CD4-positive, alpha-beta T cell treated with Interleukin-1 beta for 1 hour (primary cell): ENCODE measurements around the gene ZSCAN29.
"Not testable (repeated sequence)": the region's sequence is repeated elsewhere in the genome, so short reads cannot be mapped to it uniquely, and the experiment has no call there.

Experiments
- DNase-seq, 2 donors: peaks; one replicate each; pipeline ENCODE4 v3.0.0-alpha.2; 2020 to 2022

Gene ZSCAN29

DNA sequence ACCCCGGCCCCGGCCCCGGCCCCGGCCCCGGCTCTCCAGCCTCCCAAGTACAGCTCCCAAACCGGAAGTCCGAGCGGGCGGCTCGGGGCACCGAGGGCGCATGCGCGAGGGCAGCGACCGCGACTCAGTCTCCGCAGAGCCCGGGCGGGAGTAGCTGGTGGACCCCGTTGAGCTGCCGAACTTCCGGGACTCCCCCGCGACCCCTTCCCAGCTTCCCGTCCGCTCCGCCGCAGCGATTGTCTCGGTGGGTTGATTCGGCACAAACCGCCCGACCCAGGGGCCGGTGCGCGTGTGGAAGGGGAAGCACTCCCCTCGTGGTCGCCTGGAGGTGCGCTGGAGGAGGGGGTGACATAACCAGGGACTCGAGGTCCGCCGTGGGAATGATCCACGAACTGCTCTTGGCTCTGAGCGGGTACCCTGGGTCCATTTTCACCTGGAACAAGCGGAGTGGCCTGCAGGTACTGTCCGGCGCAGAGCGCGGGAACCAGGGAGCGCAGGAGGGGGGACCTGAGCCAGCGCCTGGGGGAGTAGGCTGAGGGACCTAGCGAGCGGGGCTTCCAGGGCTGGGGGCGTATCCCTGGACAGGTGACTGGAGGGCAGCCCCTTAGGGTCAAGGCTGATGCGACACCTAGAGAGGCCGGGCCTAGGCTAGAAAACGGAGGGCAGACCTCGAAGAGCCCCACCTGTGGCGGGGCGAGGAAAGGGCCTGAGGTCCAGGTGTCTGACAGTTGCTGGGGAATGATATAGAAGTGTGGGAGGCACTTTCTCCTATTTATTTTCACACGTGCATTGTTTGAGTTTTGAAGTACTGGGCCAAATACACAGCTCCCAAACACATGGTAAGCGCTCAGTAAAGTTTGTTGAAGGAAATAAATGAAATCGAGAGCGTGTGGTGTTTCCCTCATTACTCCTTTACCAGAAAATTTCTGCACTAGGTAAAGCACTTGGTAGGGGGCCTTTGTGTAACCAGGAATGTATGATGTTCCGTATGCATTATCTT, at the start of gene ZSCAN29, which contains the start of gene TUBGCP4:
ZSCAN29 (minus strand) TSS at position 69 of the 1,000 bp plus-strand sequence. CDS start 1,130 bp downstream, outside the sequence.
TUBGCP4 (plus strand) TSS at position 127 of the 1,000 bp plus-strand sequence; CDS start at position 381, 254 bp downstream.
- peak; percentile 79 to 81 for DNase-seq

DNA sequence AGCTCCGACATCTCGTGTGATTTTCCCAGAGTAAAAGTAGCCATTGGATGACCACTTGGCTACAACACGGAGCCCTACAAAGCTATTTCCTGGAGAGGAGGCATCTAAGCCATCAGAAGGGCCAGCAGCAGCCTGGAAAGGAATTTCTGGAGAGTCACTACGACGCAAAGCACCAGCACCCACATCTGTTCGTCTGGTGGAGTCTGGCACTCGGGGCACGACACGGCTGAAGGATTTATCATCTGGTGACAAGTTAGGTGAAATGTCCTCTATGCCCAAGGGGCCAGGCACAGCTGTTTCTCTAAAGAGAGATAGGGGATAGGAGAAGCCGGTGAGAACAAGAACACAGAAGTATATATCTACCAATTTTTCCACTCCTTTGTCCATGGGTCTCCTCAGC, 49.6 kb upstream of the ZSCAN29 start:
- DNase-seq = no peak

DNA sequence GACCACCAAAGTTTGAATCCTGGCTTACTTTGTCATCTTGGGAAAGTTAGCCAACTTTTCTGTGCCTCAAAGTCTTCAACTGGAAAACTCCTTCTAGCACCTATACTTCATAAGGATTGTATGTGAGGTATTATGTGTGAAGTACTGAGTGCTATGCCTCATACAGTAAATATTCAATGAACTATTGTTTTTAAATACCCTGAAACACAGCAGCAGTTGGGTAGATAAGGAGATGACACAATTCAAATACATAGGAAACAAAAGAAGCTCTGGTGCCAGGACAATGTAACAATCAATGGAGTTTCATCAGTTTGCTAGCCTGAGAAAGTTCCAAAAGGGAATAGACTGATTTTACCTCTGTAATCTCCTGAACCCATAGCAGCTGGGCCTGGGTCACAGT, 43.4 kb upstream of the ZSCAN29 start:
- DNase-seq = no peak

DNA sequence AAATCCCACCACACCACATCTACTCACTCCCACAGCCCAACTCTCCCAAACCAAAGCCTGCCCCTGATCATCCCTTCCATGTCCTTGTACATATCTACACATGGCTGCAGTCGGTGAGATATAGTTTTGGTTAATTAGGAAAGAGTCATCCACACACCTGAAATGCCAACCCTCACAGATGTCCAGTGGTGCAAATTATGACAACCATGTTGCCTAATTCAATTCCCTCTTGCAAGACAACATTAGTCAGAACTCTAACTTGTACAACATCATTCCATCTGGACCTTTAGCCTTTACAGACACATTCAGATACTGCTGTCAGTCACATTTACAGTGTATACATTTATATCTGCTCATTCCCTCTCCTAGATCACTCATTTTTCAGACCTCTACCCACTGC, 41.3 kb upstream of the ZSCAN29 start:
- DNase-seq = no peak

DNA sequence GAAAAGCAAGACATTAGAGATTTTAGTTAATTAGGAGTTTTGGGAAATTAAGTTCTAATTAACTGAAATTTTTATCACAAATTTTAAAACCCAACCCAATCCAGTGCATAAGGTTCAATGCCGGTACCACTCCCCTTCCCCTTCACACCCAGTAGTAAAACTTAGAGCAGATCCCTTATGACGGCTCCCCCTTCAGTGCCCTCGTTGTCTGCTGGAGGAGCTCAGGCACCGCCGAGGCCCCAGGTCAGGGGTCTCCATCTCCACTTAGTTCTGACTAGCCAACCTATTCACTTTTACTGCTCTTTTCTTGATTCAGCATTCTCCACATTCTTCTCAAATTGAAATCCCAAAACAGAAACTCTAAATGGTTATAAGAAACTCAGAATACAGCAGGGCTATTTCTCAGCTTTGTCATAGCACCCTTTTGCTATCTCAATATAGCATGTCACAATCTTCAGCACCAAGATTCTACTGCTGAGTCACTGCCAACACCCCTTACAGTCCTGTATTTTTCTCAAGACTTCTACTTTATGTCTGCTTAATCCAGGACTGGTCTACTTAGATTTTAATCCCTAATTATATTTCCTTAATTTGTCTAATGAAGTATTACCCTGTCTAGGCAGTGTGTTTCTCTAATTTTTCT, 39.9 kb upstream of the ZSCAN29 start:
- no peak for DNase-seq

DNA sequence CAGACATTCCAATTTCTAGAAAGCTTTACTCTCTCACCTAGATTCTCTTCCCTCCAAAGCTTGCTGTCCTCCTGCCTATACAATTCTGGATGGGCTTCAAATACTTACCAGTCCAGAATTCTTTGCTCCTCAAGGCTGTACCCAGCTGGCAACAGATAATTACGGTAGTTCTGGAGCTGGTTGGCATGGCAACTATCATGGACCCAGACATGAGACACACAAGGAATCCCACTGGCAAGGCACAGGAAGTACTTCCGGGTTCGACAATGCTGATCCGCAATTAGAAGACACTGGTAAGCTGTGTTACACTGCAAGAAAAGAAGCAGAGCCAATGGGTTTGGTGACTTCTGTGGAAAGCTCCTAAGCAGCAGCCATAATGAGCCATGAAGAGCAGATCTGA, 37.9 kb upstream of the ZSCAN29 start:
- DNase-seq = no peak

DNA sequence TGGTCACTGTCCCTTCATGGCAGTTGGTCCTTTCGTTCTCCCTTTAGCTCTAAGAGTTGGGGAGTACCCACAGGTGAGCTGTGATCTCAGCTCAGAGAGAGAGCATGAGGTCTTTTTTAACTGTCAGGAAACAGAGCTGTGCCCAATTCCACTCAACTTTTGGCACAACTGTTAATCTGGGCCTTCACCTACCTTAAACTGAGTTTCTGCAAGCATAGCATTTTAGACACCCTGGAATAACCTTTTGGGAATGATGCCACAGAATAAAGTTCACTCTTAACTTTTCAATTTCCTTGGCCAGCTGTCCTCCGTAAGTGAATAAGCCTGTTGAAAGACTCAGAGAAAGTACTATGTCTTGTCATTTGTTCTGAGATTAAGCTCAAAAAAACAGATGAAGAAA, 36.0 kb upstream of the ZSCAN29 start:
- DNase-seq = no peak

DNA sequence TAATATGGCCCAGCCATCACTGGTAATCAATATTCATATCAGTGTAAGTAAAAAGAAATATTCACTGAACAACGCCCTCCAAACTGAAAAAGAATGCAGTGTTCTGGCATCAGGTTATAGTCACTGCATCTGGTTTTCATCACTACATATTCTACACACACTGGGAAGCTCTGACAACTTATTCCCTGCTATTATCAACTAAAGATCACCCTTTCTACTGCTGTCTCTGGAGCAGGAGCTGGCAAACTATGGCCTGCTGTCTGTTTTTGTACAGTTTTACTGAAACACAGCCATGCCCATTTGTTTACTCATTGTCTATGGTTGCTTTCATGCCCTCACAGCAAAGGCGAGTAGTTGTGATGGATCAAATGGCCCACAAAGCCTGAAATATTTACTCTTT, 35.3 kb upstream of the ZSCAN29 start:
- no peak for DNase-seq

DNA sequence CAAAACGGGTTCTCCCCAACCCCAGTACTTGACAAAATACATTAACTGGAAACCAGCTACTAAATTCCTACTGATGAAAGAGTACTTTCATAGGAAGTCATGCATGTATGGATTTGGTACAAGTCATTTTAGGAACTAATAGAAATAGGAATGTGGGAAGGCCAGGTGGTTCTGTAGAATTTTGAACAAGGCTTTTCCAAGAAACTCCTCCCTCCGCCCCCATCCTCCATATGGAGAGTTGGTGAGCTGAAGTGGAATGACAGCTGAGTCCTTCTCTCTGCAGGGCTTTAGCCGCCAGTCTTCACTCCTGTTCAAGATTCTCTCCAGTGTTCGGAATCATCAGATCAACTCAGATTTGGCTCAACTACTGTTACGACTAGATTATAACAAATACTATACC, 33.3 kb upstream of the ZSCAN29 start:
- no peak for DNase-seq

DNA sequence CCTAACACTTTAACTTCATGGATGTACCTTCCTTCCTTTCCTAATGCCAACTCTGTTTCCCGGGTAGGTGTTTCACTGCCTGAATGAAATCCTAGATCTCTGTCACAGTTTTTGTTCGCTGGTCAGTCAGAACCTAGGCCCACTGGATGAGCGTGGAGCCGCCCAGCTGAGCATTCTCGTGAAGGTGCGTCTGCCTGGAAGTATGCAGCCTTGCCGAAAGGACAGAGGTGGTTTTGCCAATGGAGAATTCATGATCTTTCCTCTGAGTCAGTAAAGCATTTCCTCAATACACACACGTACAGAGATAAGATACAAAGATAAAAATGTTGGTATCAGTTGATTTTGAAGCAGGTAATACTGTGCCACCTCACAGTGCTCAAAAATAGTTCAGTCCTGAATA, 32.8 kb upstream of the ZSCAN29 start:
- DNase-seq = no peak

DNA sequence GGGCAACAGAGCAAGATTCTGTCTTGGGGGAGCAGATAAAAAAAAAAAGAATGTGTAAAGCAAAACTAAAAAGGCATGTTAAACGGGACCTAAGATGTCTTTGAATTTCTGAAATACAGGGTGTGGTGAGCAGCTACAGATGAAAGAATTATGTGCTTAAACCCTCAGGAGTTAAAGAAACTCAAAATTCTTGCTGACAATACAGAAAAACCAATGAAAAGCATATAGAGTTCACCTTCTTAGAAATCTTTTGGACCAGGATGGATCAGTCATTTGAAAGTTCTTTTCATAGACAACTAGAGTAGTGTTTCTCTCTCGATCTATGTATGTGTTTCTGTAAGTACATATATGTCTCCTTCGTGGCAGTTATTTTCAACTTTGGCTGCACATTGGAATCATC, 31.4 kb upstream of the ZSCAN29 start:
- DNase-seq = no peak

DNA sequence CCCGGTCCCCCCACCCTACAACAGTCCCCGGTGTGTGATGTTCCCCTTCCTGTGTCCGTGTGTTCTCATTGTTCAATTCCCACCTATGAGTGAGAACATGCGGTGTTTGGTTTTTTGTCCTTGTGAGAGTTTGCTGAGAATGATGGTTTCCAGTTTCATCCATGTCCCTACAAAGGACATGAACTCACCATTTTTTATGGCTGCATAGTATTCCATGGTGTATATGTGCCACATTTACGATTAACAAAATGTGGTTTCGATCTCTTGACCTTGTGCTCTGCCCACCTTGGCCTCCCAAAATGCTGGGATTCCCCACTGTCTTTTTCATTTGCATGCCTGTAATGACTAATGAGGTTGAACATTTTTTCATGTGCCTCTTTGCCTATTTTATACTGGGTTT, 22.7 kb upstream of the ZSCAN29 start:
- DNase-seq = not testable (repeated sequence)

DNA sequence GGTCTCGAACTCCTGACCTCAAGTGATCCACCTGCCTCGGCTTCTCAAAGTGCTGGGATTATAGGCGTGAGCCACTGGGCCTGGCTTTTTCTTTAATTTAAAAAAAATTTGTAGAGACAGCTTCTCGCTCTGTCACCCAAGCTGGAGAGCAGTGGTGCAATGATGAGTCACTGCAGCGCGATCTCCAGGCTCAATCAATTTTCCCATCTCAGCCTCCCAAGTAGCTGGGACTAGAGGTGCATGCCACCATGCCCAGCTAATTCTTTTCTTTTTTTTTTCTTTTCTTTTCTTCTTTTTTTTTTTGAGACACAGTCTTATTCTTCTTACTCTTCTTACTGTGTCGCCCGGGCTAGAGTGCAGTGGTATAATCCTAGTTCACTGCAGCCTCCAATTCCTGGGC, 19.9 kb upstream of the ZSCAN29 start:
- no peak for DNase-seq

DNA sequence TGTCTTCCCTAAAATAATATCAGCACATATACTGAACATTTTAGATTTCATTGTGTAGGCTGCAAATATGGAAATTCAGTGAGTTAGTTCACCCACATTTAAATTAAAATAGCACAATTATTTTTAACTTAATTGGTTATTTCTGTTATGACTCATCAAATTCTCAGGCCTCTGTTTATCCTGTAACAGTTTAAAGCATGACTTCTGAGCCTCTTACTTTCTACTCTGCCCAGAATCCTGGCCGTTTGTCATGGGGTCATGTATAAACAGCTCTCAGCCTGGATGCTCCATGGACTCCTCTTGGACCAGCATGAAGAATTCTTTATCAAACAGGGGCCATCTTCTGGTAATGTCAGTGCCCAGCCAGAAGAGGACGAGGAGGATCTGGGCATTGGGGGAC, 12.2 kb upstream of the ZSCAN29 start:
- DNase-seq = no peak

DNA sequence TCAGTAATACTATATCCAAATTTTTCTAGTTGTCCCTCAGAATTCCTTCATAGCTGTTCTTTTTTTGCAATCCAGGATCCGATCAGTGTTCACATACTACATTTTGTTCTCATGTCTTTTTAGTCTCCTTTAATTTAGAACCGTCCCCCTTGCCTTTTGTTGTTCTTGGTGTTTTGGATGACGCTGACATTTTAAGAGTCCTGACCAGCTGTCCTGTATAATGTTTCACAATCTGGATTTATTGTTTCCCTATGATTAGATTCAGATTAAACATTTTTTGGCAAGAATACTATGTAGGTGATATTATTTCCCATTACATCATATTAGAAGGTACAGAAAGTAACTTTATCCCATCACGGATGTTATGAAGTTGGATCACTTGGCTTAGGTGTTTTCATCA, 11.5 kb upstream of the ZSCAN29 start:
- no peak for DNase-seq

DNA sequence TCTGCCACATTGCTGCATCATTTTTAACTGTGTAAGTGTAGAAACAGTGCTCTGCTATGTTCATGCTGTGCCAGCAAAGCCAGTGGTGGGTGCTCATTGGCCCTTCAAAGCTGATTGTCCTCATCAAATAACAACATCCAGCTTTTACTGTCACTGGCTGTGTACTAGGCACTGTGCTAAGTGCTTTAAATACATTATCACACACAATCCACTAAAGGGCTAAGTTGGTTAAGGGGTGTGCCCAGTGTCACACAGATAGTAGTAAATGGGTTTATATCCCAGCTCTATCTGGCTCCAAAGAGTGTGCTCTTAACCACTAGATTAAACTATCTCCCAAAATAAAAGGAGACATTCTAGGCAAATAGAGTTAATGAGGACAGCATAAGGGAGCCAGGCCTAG, 7.8 kb upstream of the ZSCAN29 start:
- DNase-seq = no peak

DNA sequence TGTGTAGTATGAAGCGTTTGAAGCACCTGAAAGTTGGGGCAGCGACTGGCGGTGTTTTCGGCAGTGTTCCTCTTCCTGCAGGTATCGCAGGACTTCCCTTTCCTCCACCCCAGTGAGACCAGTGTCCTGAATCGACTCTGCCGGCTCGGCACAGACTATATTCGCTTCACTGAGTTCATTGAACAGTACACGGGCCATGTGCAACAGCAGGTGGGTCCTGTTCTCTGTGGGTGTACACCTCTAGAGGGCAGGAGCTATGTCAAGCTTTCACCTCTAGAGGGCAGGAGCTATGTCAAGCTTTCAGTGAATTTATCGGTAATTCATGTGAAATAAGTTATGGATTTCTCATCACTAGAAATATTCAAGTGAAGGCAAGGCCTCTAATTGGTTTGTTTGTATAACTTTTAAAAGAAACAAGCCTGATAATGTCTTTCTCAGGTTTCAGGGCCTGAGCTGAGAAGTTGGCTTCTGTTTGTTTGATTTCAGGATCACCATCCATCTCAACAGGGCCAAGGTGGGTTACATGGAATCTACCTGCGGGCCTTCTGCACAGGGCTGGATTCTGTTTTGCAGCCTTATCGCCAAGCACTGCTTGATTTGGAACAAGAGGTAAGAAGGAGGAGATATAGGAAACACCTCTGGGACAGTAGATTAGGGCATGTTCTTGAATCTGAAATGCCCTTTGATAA, 5.3 kb upstream of the ZSCAN29 start:
- peak; percentile 29 to 50 for DNase-seq

DNA sequence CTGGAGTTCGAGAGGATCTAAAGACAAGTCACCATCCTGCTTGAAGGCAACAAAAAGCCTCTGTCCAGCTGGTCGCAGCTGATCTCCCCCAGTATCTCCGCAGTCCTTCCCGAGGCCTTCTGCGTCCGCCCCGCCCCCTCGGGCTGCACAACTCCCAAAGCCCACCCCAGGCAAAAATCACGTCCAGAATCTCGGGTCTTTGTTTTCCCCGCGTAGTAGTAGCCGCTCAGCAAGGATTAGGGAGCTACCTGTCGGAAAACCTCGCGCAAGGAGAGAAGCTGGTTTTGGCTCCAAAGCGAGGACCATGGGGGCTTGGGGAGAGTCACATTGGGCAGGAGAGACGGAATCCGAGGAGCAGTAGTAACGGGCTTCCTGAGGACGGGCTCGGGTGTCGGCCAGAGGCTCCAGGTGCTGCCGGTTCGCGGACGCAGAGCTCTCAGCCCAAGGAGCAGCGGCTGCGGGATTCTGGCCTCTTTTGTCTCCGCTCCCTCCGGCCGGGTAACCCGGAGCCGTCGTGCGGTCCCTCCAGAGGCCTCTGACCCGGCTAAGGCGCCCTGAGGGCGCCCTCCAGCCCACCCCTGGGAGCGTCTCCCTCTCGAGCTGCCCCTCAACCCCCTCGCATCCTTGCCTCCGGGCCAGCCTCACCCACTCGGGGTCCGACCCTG, 401 bp downstream of the ZSCAN29 start:
- no peak for DNase-seq

DNA sequence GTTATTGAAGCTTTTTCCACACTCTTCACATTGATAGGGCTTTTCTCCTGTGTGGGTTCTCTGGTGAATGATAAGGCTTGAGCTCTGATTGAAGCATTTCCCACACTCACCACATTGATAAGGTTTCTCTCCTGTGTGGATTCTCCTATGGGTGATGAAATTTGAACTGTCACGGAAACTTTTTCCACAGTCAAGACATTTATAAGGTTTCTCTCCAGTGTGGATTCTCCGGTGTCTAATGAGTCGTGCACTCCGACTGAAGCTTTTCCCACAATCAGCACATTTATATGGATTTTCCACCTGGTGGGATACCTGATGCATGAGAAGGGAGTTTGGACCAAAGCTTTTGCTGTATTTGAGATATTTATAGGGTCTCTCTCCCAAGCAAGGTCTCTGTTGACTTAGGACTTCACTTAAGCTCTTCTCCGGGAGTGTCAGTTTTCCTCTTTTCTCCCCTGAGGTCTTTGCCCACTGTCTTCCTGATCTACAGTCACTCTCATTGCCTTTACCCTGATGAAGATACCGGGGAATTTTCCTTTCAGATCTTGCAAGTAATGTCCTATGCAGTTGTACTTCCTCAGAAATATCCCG, 9.4 kb downstream of the ZSCAN29 start:
- no peak for DNase-seq

DNA sequence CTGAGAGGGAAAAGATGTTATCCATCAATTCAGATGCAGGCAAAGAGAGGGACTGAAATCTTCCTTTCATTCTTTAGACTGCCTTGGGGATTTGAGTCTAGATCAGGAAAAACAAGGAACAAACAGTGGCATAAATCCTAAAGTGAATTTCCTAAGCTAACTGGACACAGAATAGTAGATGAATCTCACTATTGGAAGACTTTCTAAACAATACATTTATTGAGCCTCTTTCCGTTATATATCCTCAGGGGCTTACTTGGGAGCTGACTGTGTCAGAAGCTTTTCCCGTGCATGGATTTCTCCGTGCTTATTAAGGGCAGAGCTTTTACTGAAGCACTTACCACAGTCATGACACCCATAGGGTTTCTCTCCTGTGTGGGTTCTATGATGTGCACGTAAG, 10.0 kb downstream of the ZSCAN29 start:
- DNase-seq = no peak

DNA sequence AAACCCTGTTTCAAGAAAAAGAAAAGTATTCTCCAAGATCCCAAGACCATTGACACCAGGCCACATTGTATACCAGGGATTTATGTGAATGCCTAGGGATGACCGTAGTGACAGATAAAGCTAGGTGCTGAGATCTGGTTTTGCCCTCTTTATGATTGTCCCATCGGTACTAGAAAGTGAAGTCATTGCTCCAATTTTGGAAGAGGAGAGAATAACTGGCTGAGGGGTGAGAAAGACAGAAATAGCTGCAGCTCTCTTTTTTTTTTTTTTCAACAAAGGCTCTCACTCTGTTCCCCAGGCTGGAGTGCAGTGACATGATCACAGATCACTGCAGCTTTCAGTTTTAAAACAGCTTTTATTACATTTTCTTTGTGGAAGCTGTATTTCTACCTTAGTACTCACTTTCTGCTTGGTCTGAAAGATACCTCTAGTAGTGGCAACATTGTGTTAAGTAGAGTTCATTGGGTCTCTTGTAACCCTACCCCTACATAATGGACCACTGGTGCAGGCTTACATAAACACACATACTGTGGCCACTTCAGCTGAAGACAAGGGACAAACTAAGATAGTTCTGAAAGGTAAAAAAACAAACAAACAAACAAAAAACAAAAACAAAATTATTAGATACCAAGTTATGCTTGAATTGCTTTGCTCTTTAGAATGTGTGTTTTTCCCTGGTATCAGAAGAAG, 18.0 kb downstream of the ZSCAN29 start:
- DNase-seq = no peak

DNA sequence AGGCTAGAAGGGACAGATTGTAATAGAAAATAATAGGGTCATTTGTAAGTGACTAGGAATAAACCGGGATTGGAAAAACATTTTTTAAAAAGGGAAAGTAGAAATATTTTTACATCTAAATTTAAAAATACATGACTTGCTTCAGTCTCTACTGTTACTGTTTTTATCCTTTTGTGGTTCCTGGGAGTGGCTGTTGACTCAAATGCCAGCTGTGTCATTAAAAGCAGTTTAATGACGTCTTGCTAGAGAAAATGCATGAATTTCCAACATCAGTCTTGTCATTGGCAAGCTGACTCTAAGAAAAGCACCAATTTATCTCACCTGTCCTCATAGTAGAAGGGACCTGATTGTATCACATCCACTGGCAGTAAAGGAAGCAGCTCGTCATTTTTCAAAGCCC, 23.7 kb downstream of the ZSCAN29 start:
- DNase-seq = no peak
